HepG2 (cell line): ENCODE measurements around the gene YPEL4. TPM values are rescaled to one million over a fixed set of nuclear protein-coding genes. Genes with fewer than 3 reads are reported as not detected.

Experiments
- ATAD3A ChIP-seq: sonication (generic); formaldehyde crosslinking; IDR thresholded peaks from 2 replicates; pipeline ENCODE4 v1.4.0; 2020; ENCODE audit warnings: missing genetic modification reagents
- FOSL1 ChIP-seq: sonication (generic); formaldehyde crosslinking; IDR thresholded peaks from 2 replicates; pipeline ENCODE4 v1.9.0; 2021; ENCODE audit warnings: missing genetic modification reagents, borderline replicate concordance
- GABPB1 ChIP-seq: IDR thresholded peaks from 2 replicates; pipeline ENCODE4 v1.6.1; 2016; ENCODE audit warnings: mild to moderate bottlenecking, missing genetic modification reagents, moderate library complexity, missing compliant biosample characterization
- HOXA9 ChIP-seq: sonication (generic); formaldehyde crosslinking; IDR thresholded peaks from 2 replicates; pipeline ENCODE4 v1.8.1; 2022; ENCODE audit warnings: missing genetic modification reagents, mild to moderate bottlenecking, moderate library complexity, borderline replicate concordance
- JUND ChIP-seq: sonication (generic); formaldehyde crosslinking; IDR thresholded peaks from 2 replicates; pipeline ENCODE4 v1.8.0; 2022; ENCODE audit warnings: mild to moderate bottlenecking, missing genetic modification reagents
- KDM5B ChIP-seq: sonication (generic); formaldehyde crosslinking; IDR thresholded peaks from 2 replicates; pipeline ENCODE4 v1.4.0; 2020; ENCODE audit warnings: missing genetic modification reagents, mild to moderate bottlenecking, borderline replicate concordance
- NFE2 ChIP-seq: sonication (generic); formaldehyde crosslinking; IDR thresholded peaks from 2 replicates; pipeline ENCODE4 v1.4.0; 2020; ENCODE audit warnings: missing genetic modification reagents
- NR3C1 ChIP-seq: sonication (generic); formaldehyde crosslinking; IDR thresholded peaks from 2 replicates; pipeline ENCODE4 v1.4.0; 2020; ENCODE audit warnings: missing genetic modification reagents
- RBFOX2 ChIP-seq: fragments of 200-400 bp; formaldehyde crosslinking; IDR thresholded peaks from 2 replicates; pipeline ENCODE4 v1.6.1; 2017; ENCODE audit warnings: low read depth, mild to moderate bottlenecking, low read length
- SP5 ChIP-seq: IDR thresholded peaks from 2 replicates; pipeline ENCODE4 v1.6.1; 2016; ENCODE audit warnings: low read depth, borderline replicate concordance
- ZC3H13 ChIP-seq: sonication (generic); formaldehyde crosslinking; IDR thresholded peaks from 2 replicates; pipeline ENCODE4 v1.8.1; 2023; ENCODE audit warnings: mild to moderate bottlenecking, missing genetic modification reagents, moderate library complexity
- ZNF101 ChIP-seq: sonication (generic); formaldehyde crosslinking; IDR thresholded peaks from 2 replicates; pipeline ENCODE4 v1.4.0; 2020; ENCODE audit warnings: mild to moderate bottlenecking, low read depth, missing genetic modification reagents, borderline replicate concordance
- ZNF143 ChIP-seq: sonication (generic); formaldehyde crosslinking; IDR thresholded peaks from 2 replicates; pipeline ENCODE4 v1.4.0; 2020; ENCODE audit warnings: missing genetic modification reagents
- ZNF230 ChIP-seq: sonication (generic); formaldehyde crosslinking; IDR thresholded peaks from 2 replicates; pipeline ENCODE4 v1.4.0; 2020; ENCODE audit warnings: mild to moderate bottlenecking, missing genetic modification reagents
- ZNF232 ChIP-seq: sonication (generic); formaldehyde crosslinking; IDR thresholded peaks from 2 replicates; pipeline ENCODE4 v1.4.0; 2020; ENCODE audit warnings: missing genetic modification reagents, borderline replicate concordance
- ZNF383 ChIP-seq: sonication (generic); formaldehyde crosslinking; IDR thresholded peaks from 2 replicates; pipeline ENCODE4 v1.4.0; 2020; ENCODE audit warnings: missing genetic modification reagents, mild to moderate bottlenecking, borderline replicate concordance
- ZNF557 ChIP-seq: sonication (generic); formaldehyde crosslinking; IDR thresholded peaks from 2 replicates; pipeline ENCODE4 v1.4.0; 2020; ENCODE audit warnings: missing genetic modification reagents
- ZNF567 ChIP-seq: sonication (generic); formaldehyde crosslinking; IDR thresholded peaks from 2 replicates; pipeline ENCODE4 v1.8.1; 2023; ENCODE audit warnings: mild to moderate bottlenecking, missing genetic modification reagents, borderline replicate concordance
- ZSCAN29 ChIP-seq: sonication (generic); formaldehyde crosslinking; conservative IDR thresholded peaks from 2 replicates; pipeline ENCODE4 v1.4.0; 2020; ENCODE audit warnings: mild to moderate bottlenecking, missing genetic modification reagents
- polyA plus RNA-seq, 8 experiments: library from polyadenylated mRNA; depleted of rRNA in 3 of 8; stranded (reverse) in 7 of 8; unstranded in 1 of 8; fragments of >200 nt; fragmentation: Illumina TruSeq in 4 of 8; extraction: Trizol in 4 of 8; gene quantifications; 2 replicates each; pipeline versions ENCODE4 v1.2.1 to v1.2.3, GENCODE V29; 2011 to 2016; ENCODE audit warnings: low read depth in 4 of 8, missing spikeins in 1 of 8, mixed read lengths in 1 of 8; ENCODE audit not compliant: insufficient read depth in 1 of 8
- total RNA-seq, 5 experiments: library from RNA; depleted of rRNA; stranded (reverse); fragments of >200 nt; fragmentation: Illumina TruSeq; extraction: Trizol; gene quantifications; 2 replicates each; pipeline ENCODE4 v1.2.3, GENCODE V29; 2016; ENCODE audit warnings: low read depth in 1 of 5
- TF ChIP-seq, protein P1 (sequence below): sonication (generic); formaldehyde crosslinking; IDR thresholded peaks from 2 replicates; pipeline ENCODE4 v1.5.0; 2020; ENCODE audit warnings: mild to moderate bottlenecking, missing genetic modification reagents
- TF ChIP-seq, protein P2 (sequence below): sonication (generic); formaldehyde crosslinking; IDR thresholded peaks from 2 replicates; pipeline ENCODE4 v1.4.0; 2020; ENCODE audit warnings: missing genetic modification reagents
- TF ChIP-seq, protein P3 (sequence below): sonication (generic); formaldehyde crosslinking; IDR thresholded peaks from 2 replicates; pipeline ENCODE4 v1.4.0; 2020; ENCODE audit warnings: mild to moderate bottlenecking, missing genetic modification reagents
- TF ChIP-seq, protein P4 (sequence below): sonication (generic); formaldehyde crosslinking; IDR thresholded peaks from 2 replicates; pipeline ENCODE4 v1.4.0; 2020; ENCODE audit warnings: mild to moderate bottlenecking, low read depth, missing genetic modification reagents
- TF ChIP-seq, protein P5 (sequence below): sonication (generic); formaldehyde crosslinking; IDR thresholded peaks from 2 replicates; pipeline ENCODE4 v1.4.0; 2020; ENCODE audit warnings: missing genetic modification reagents

YPEL4 gene
- total and polyA plus RNA-seq, 2 of the 13 experiments (the other 11 are each of a cell fraction or from before 2014, with no cell fraction given) = 0.04 TPM; not detected in 1

DNA sequence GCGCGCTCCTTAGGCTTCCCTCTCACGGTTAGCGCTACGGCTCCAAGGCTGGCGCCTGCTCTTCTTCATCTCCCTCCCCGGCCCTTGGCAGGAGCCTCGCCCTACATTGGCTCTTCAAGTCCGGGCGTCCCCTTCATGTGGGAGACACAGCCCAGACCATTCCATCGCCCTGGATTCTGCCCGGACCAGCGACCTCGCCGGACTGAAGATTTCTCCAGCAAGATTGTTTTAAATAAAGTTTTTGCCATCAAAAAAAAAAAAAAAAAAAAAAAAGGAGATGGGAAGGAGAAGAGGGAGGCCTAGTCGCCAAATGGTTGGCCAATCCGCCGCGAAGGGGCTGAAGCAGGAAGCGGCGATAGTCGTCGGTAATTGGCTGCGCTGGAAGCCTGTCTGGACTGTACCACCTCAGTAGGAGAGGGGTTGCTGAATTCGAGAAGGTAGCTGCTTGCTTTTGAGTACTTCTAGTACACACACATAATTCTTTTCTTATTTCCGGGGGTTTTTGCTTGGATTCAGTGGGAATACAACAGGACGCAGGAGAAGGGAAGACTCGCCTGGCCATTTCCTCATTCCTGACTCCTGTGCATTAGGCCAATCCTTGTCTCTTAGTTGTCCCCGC, 17.5 kb upstream of the YPEL4 start (continued):
- TF ChIP-seq NFE2 (CRISPR knock-in tag) (no peak), ATAD3A (CRISPR knock-in tag) (no peak), FOSL1 (CRISPR knock-in tag) (no peak), GABPB1 (peak; percentile 63; the same call in 1 of the 2 replicates), ZNF230 (CRISPR knock-in tag) (no peak), ZNF557 (CRISPR knock-in tag) (no peak), ZSCAN29 (CRISPR knock-in tag) (no peak), NR3C1 (CRISPR knock-in tag) (no peak), SP5 (no peak), ZNF383 (CRISPR knock-in tag) (no peak), HOXA9 (no peak), ZC3H13 (CRISPR knock-in tag) (no peak), ZNF143 (CRISPR knock-in tag) (peak; percentile 44), ZNF232 (CRISPR knock-in tag) (no peak; the same call in 1 of the 2 replicates), KDM5B (CRISPR knock-in tag) (no peak), JUND (CRISPR knock-in tag) (no peak), RBFOX2 (no peak), ZNF101 (CRISPR knock-in tag) (no peak), ZNF567 (no peak)
- TF ChIP-seq, protein P1, sequence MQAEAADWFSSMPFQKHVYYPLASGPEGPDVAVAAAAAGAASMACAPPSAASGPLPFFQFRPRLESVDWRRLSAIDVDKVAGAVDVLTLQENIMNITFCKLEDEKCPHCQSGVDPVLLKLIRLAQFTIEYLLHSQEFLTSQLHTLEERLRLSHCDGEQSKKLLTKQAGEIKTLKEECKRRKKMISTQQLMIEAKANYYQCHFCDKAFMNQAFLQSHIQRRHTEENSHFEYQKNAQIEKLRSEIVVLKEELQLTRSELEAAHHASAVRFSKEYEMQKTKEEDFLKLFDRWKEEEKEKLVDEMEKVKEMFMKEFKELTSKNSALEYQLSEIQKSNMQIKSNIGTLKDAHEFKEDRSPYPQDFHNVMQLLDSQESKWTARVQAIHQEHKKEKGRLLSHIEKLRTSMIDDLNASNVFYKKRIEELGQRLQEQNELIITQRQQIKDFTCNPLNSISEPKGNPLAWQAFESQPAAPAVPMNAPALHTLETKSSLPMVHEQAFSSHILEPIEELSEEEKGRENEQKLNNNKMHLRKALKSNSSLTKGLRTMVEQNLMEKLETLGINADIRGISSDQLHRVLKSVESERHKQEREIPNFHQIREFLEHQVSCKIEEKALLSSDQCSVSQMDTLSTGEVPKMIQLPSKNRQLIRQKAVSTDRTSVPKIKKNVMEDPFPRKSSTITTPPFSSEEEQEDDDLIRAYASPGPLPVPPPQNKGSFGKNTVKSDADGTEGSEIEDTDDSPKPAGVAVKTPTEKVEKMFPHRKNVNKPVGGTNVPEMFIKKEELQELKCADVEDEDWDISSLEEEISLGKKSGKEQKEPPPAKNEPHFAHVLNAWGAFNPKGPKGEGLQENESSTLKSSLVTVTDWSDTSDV (CRISPR knock-in tag) = no peak
- TF ChIP-seq, protein P2, sequence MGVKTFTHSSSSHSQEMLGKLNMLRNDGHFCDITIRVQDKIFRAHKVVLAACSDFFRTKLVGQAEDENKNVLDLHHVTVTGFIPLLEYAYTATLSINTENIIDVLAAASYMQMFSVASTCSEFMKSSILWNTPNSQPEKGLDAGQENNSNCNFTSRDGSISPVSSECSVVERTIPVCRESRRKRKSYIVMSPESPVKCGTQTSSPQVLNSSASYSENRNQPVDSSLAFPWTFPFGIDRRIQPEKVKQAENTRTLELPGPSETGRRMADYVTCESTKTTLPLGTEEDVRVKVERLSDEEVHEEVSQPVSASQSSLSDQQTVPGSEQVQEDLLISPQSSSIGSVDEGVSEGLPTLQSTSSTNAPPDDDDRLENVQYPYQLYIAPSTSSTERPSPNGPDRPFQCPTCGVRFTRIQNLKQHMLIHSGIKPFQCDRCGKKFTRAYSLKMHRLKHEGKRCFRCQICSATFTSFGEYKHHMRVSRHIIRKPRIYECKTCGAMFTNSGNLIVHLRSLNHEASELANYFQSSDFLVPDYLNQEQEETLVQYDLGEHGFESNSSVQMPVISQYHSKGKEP (CRISPR knock-in tag) = no peak
- TF ChIP-seq, protein P3, sequence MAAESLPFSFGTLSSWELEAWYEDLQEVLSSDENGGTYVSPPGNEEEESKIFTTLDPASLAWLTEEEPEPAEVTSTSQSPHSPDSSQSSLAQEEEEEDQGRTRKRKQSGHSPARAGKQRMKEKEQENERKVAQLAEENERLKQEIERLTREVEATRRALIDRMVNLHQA (CRISPR knock-in tag) = no peak
- TF ChIP-seq, protein P4, sequence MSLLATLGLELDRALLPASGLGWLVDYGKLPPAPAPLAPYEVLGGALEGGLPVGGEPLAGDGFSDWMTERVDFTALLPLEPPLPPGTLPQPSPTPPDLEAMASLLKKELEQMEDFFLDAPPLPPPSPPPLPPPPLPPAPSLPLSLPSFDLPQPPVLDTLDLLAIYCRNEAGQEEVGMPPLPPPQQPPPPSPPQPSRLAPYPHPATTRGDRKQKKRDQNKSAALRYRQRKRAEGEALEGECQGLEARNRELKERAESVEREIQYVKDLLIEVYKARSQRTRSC (CRISPR knock-in tag) = no peak
- TF ChIP-seq, protein P5, sequence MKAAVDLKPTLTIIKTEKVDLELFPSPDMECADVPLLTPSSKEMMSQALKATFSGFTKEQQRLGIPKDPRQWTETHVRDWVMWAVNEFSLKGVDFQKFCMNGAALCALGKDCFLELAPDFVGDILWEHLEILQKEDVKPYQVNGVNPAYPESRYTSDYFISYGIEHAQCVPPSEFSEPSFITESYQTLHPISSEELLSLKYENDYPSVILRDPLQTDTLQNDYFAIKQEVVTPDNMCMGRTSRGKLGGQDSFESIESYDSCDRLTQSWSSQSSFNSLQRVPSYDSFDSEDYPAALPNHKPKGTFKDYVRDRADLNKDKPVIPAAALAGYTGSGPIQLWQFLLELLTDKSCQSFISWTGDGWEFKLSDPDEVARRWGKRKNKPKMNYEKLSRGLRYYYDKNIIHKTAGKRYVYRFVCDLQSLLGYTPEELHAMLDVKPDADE (CRISPR knock-in tag) = no peak
